HEK293 (cell line): ENCODE data around the gene KTN1.
A peak's percentile ranks its signal among the peaks of the same experiment; 100 is the strongest.

Experiments used
- CTCF ChIA-PET: fragments of 350-600 bp; formaldehyde crosslinking; extraction: SDS; loops from one replicate; lab custom pipeline; 2021; ENCODE audit warnings: antibody characterized with exemption; lab: Yijun Ruan, JAX
- POLR2A ChIA-PET: fragments of 300-600 bp; formaldehyde crosslinking; extraction: SDS; loops from one replicate; lab custom pipeline; 2020; ENCODE audit warnings: antibody characterized with exemption, inconsistent platforms; lab: Yijun Ruan, JAX
- H3K27ac ChIP-seq: fragments of 200-500 bp; sonication (Bioruptor generic); 2 replicates; pipeline ENCODE4 v1.5.1; 2014; ENCODE audit warnings: low read depth, low read length, control low read depth, inconsistent platforms; ENCODE audit errors: extremely low read depth
- H3K36me3 ChIP-seq, 2 experiments: fragments of 200-500 bp in 1 of 2; sonication (Bioruptor generic) in 1 of 2; 1 replicate in 1 of 2; 2 replicates in 1 of 2; pipeline ENCODE4 v1.5.1; 2014 to 2017; ENCODE audit warnings: inconsistent platforms in 2 of 2, low read length in 2 of 2; ENCODE audit not compliant: control insufficient read depth in 2 of 2, insufficient read depth in 1 of 2
- H3K4me1 ChIP-seq: fragments of 200-500 bp; sonication (Bioruptor generic); 2 replicates; pipeline ENCODE4 v1.5.1; 2014; ENCODE audit warnings: mild to moderate bottlenecking, low read length, inconsistent platforms; ENCODE audit not compliant: control insufficient read depth, insufficient read depth
- H3K4me3 ChIP-seq: 2 replicates; pipeline ENCODE4 v1.5.1; 2011; ENCODE audit warnings: low read depth, mild to moderate bottlenecking, control low read depth, low read length, moderate library complexity
- H3K9me3 ChIP-seq: fragments of 200-500 bp; sonication (Bioruptor generic); 2 replicates; pipeline ENCODE4 v1.5.1; 2014; ENCODE audit warnings: low read depth, low read length, inconsistent platforms; ENCODE audit not compliant: control insufficient read depth, insufficient read depth
- ZBTB21 ChIP-seq: fragments of 450-650 bp; formaldehyde crosslinking; IDR thresholded peaks from 2 replicates; pipeline ENCODE4 v1.5.1; 2017; ENCODE audit warnings: missing biosample characterization, missing genetic modification characterization
- ZNF214 ChIP-seq: fragments of 450-650 bp; formaldehyde crosslinking; IDR thresholded peaks from 2 replicates; pipeline ENCODE4 v1.5.1; 2017; ENCODE audit warnings: missing biosample characterization, mild to moderate bottlenecking, missing genetic modification characterization, borderline replicate concordance
- ZNF335 ChIP-seq: fragments of 450-650 bp; formaldehyde crosslinking; conservative IDR thresholded peaks from 2 replicates; pipeline ENCODE4 v1.5.1; 2016; ENCODE audit warnings: missing biosample characterization, missing genetic modification characterization
- ZNF354C ChIP-seq: fragments of 450-650 bp; formaldehyde crosslinking; IDR thresholded peaks from 2 replicates; pipeline ENCODE4 v1.5.1; 2016; ENCODE audit warnings: missing biosample characterization, missing genetic modification characterization, low read depth, borderline replicate concordance
- ZNF37A ChIP-seq: fragments of 450-650 bp; IDR thresholded peaks from 2 replicates; pipeline ENCODE4 v1.5.1; 2018; ENCODE audit warnings: missing biosample characterization, missing genetic modification characterization
- ZNF394 ChIP-seq: fragments of 450-650 bp; formaldehyde crosslinking; IDR thresholded peaks from 2 replicates; pipeline ENCODE4 v1.5.1; 2016; ENCODE audit warnings: missing biosample characterization, missing genetic modification characterization, mild to moderate bottlenecking, moderate library complexity, borderline replicate concordance
- ZNF654 ChIP-seq: fragments of 450-650 bp; formaldehyde crosslinking; IDR thresholded peaks from 2 replicates; pipeline ENCODE4 v1.5.1; 2016; ENCODE audit warnings: low read depth, missing biosample characterization, missing genetic modification characterization
- ZNF830 ChIP-seq: fragments of 450-650 bp; IDR thresholded peaks from 2 replicates; pipeline ENCODE4 v1.5.0; 2018; ENCODE audit warnings: missing biosample characterization, missing genetic modification characterization, low read depth, mild to moderate bottlenecking, moderate library complexity
- ZSCAN30 ChIP-seq: fragments of 450-650 bp; IDR thresholded peaks from 2 replicates; pipeline ENCODE4 v1.5.1; 2018; ENCODE audit warnings: missing biosample characterization, mild to moderate bottlenecking, missing genetic modification characterization, moderate library complexity
- TF ChIP-seq, protein P1 (sequence below): fragments of 450-650 bp; formaldehyde crosslinking; IDR thresholded peaks from 2 replicates; pipeline ENCODE4 v1.5.1; 2016; ENCODE audit warnings: missing biosample characterization, missing genetic modification characterization
- TF ChIP-seq, protein P2 (sequence below): fragments of 450-650 bp; formaldehyde crosslinking; IDR thresholded peaks from 2 replicates; pipeline ENCODE4 v1.5.1; 2017; ENCODE audit warnings: missing biosample characterization, missing genetic modification characterization
- TF ChIP-seq, protein P3 (sequence below): fragments of 450-650 bp; formaldehyde crosslinking; IDR thresholded peaks from 2 replicates; pipeline ENCODE4 v1.5.1; 2016; ENCODE audit warnings: missing biosample characterization, missing genetic modification characterization

Gene KTN1

DNA sequence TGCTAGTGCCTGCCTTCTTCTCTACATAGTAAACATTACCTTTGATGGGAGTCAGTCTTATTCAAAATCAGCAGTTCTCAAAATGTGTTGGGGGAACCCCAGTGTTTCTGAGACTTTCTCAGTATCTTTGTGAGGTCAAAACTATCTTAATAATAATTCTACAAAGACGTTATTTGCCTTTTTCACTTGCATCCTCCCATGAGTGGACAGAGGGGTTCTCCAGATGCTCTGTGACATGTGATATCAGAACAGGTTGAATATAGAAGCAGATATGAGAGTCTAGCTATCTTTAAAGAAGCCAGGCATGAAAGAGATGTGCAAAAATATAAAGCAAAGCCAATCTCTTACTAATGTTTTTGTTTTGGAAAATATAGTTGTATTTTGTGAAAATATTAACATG lies 144.7 kb downstream of the KTN1 start (continued):
- TF ChIP-seq ZNF354C (tag by site-specific recombination) (no peak), ZNF37A (tag by site-specific recombination) (no peak)
- TF ChIP-seq, protein P1, sequence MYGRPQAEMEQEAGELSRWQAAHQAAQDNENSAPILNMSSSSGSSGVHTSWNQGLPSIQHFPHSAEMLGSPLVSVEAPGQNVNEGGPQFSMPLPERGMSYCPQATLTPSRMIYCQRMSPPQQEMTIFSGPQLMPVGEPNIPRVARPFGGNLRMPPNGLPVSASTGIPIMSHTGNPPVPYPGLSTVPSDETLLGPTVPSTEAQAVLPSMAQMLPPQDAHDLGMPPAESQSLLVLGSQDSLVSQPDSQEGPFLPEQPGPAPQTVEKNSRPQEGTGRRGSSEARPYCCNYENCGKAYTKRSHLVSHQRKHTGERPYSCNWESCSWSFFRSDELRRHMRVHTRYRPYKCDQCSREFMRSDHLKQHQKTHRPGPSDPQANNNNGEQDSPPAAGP, result no peak
- TF ChIP-seq, all 188 proteins: peak for 0

DNA sequence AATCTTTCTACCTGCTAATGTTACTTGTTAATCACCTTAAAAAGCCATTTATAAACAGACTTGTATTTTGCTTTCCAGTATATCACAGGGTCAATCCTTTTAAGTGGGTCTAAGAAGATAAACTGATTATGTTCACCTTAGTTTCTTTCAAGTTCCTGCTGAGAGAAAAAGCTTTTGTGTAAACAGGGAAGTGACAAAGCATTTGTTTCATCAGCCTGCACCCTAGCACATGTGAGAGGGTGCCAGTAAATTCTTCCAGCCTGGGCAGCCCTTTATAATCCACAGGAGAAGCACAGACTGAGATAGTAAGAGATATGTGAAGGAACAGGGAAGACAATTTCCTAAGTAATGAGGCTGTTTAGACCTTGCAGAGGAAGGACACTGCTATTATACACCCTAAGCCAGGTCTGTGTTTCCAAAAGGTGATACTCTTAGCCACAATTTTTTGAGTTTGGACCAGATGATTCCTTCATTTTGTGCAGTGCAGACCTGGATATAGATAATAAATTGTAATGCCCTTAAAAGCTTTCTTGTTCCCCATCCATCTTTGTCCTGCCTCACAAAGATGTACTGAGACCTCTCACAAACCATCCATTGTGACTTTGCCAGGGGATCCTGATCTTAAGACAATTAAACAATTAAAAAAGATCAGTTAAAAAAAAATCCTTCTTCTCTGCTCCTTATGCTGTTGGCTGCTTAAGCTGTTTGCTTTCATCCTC lies 150.7 kb downstream of the KTN1 start:
- ChIA-PET CTCF (interaction anchor here (0.7 to 4.1 kb wide), 16 partner anchors 8 to 744 kb away, joined by 3 to 26 read pairs (median 4); no protein-coding TSS in a partner anchor), POLR2A (no interaction called here)
- H3K27ac ChIP-seq, result no peak overlapping the region
- no peaks in the 10 kb centered on the region for H3K36me3 ChIP-seq
- TF ChIP-seq ZNF830 (tag by site-specific recombination), result no peak
- TF ChIP-seq, protein P2, sequence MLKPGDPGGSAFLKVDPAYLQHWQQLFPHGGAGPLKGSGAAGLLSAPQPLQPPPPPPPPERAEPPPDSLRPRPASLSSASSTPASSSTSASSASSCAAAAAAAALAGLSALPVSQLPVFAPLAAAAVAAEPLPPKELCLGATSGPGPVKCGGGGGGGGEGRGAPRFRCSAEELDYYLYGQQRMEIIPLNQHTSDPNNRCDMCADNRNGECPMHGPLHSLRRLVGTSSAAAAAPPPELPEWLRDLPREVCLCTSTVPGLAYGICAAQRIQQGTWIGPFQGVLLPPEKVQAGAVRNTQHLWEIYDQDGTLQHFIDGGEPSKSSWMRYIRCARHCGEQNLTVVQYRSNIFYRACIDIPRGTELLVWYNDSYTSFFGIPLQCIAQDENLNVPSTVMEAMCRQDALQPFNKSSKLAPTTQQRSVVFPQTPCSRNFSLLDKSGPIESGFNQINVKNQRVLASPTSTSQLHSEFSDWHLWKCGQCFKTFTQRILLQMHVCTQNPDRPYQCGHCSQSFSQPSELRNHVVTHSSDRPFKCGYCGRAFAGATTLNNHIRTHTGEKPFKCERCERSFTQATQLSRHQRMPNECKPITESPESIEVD, result 0 out of 2 replicates have a peak, but pooled peaks have one; percentile 11
- H3K4me3 ChIP-seq, result no peak overlapping the region
- H3K4me1 ChIP-seq, result no peaks in the 10 kb centered on the region
- H3K9me3 ChIP-seq, result no peaks in the 10 kb centered on the region

DNA sequence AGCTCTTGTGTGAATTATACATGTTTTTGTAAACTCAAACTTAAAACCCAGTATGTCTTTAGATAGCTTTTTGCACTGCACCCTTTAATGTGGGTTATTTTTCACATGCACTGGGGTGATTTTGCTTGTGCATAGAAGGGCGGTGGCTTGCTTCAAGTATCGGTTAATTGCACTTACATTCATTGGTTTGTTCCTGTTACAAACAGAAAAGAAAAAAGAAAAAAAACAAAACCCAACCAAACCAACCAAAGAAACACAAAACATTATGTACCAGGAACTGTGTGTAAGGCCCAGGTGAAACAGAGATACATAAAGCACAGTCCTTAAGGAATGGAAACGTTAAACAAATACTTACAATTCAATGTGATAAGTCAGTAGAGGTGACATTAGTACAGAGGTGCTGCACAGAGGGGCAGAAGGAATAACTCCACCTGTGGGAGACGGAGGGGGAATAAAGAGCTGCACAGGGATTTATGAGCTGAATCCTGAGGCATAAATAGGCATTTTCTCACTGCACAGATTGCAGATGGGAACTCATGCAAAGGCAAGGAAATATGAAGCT lies 151.4 kb downstream of the KTN1 start:
- no peaks in the 10 kb centered on the region for H3K4me1 ChIP-seq
- POLR2A ChIA-PET, result no interaction called here
- H3K36me3 ChIP-seq, result no peaks in the 10 kb centered on the region
- H3K4me3 ChIP-seq, result no peak overlapping the region
- no peak overlapping the region for H3K27ac ChIP-seq
- H3K9me3 ChIP-seq, result no peaks in the 10 kb centered on the region
- TF ChIP-seq ZNF214 (tag by site-specific recombination) (no peak), ZNF335 (tag by site-specific recombination) (no peak), ZBTB21 (tag by site-specific recombination) (no peak), ZNF394 (tag by site-specific recombination) (no peak)
- TF ChIP-seq, protein P3, sequence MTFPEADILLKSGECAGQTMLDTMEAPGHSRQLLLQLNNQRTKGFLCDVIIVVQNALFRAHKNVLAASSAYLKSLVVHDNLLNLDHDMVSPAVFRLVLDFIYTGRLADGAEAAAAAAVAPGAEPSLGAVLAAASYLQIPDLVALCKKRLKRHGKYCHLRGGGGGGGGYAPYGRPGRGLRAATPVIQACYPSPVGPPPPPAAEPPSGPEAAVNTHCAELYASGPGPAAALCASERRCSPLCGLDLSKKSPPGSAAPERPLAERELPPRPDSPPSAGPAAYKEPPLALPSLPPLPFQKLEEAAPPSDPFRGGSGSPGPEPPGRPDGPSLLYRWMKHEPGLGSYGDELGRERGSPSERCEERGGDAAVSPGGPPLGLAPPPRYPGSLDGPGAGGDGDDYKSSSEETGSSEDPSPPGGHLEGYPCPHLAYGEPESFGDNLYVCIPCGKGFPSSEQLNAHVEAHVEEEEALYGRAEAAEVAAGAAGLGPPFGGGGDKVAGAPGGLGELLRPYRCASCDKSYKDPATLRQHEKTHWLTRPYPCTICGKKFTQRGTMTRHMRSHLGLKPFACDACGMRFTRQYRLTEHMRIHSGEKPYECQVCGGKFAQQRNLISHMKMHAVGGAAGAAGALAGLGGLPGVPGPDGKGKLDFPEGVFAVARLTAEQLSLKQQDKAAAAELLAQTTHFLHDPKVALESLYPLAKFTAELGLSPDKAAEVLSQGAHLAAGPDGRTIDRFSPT (tag by site-specific recombination), result no peak
- CTCF ChIA-PET, result interaction anchor here (0.5 to 4.1 kb wide), 35 partner anchors 8 to 797 kb away, joined by 3 to 26 read pairs (median 4); no protein-coding TSS in a partner anchor

DNA sequence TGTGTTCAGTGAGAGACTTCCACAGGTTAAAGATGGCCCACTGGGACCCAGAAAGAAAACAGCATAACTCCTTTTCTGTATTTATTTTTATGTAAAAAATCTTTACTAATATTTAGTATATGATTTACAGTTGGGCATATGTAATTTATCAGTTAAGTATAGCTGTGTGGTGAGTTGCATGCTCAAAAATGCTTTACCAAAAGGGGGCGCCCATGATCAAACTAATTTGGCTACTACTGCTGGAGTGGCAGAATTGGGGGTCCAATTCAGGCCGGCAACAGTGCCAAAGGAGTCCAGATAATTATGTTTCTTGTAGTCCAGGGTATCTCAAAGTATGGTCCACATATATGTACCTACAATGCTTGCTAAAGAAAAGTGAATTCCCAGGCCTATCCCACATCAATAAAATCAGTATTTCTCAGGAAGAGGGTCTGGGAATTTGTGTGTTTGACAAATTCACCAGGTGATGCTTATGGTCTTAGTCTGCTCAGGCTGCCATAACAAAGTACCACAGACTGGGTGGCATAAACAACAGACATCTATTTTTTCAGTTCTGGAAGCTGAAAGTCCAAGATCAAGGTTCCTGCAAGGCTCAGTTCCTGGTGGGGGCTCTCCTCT lies 152.0 kb downstream of the KTN1 start:
- ChIA-PET CTCF (interaction anchor here (0.5 to 4.1 kb wide), 36 partner anchors 8 to 797 kb away, joined by 3 to 26 read pairs (median 4); no protein-coding TSS in a partner anchor), POLR2A (no interaction called here)
- H3K27ac ChIP-seq, result no peak overlapping the region

More for the DNA sequence above, 152.0 kb downstream of the KTN1 start:
- Histone ChIP-seq H3K4me3 (no peak overlapping the region), H3K36me3 (no peaks in the 10 kb centered on the region), H3K4me1 (no peaks in the 10 kb centered on the region), H3K9me3 (no peaks in the 10 kb centered on the region)
- TF ChIP-seq ZNF654 (tag by site-specific recombination) (peak; percentile 46), ZSCAN30 (no peak)
